Gastrocnemius medialis (tissue), 4 donors: ENCODE results near the gene CEACAM19. TPM values are rescaled to one million over a fixed set of nuclear protein-coding genes. Genes with fewer than 3 reads are reported as not detected.

Experiments used
- ATAC-seq, 2 donors: fragments of 150-250 bp; one replicate each; pipeline ENCODE4 v1.9.1; 2016
- DNase-seq, 2 donors: peaks; one replicate each; pipeline ENCODE4 v3.0.0-alpha.2; 2019
- H3K27ac ChIP-seq, 4 donors: fragments of 200-600 bp; sonication (generic); 1 replicate in 1 of 4; 2 replicates in 3 of 4; pipeline ENCODE4 v1.5.1; 2016 to 2018; ENCODE audit warnings: mild to moderate bottlenecking in 2 of 4, moderate library complexity in 1 of 4
- H3K27me3 ChIP-seq, 3 donors: fragments of 200-600 bp; sonication (generic) in 2 of 3; 1 replicate in 1 of 3; 2 replicates in 2 of 3; pipeline versions ENCODE4 v1.5.1 to v1.6.0; 2016 to 2019; ENCODE audit warnings: mild to moderate bottlenecking in 1 of 3, moderate library complexity in 1 of 3
- H3K36me3 ChIP-seq, 2 donors: fragments of 200-600 bp; sonication (generic) in 1 of 2; one replicate each; pipeline ENCODE4 v1.5.1; 2017 to 2018
- H3K4me1 ChIP-seq, 2 donors: fragments of 200-600 bp; sonication (generic) in 1 of 2; one replicate each; pipeline ENCODE4 v1.5.1; 2016 to 2017; ENCODE audit warnings: mild to moderate bottlenecking in 2 of 2
- H3K4me3 ChIP-seq, 4 donors: fragments of 200-600 bp; sonication (generic) in 3 of 4; 1 replicate in 1 of 4; 2 replicates in 3 of 4; pipeline ENCODE4 v1.5.1; 2016 to 2019; ENCODE audit warnings: mild to moderate bottlenecking in 2 of 4
- H3K9me3 ChIP-seq, 3 donors: fragments of 200-600 bp; sonication (generic) in 2 of 3; 1 replicate in 1 of 3; 2 replicates in 2 of 3; pipeline ENCODE4 v1.5.1; 2016 to 2019
- CTCF ChIP-seq, 5 experiments: fragments of 450-650 bp in 3 of 5; fragments of 200-600 bp in 2 of 5; sonication (generic) in 2 of 5; IDR thresholded peaks in 4 of 5; conservative IDR thresholded peaks in 1 of 5; 1 replicate in 4 of 5; 2 replicates in 1 of 5; pipeline ENCODE4 v1.5.1; 2016 to 2019; ENCODE audit warnings: antibody characterized with exemption in 5 of 5, mild to moderate bottlenecking in 3 of 5, moderate library complexity in 3 of 5
- POLR2A ChIP-seq, 2 donors: fragments of 450-650 bp; IDR thresholded peaks; one replicate each; pipeline ENCODE4 v1.6.1; 2017; ENCODE audit warnings: antibody characterized with exemption in 2 of 2, mild to moderate bottlenecking in 2 of 2, moderate library complexity in 2 of 2
- in situ Hi-C, 4 donors: fragments of 200-750 bp; cut with MboI; loops; one replicate each; pipeline versions ENCODE4 v1.15.0 to v1.8.0; 2017; ENCODE audit warnings: low sequenced_read_pairs in 4 of 4
- intact Hi-C: fragments of 100-400 bp; cut with DNase I; formaldehyde crosslinking; loops from one replicate; pipeline ENCODE4 v1.15.1; 2023; ENCODE audit warnings: low total_unique reads
- total RNA-seq, 4 donors: library from RNA; depleted of rRNA; stranded (reverse); fragments of >200 nt; gene quantifications; one replicate each; pipeline versions ENCODE4 v1.1.0 to v1.2.3, GENCODE V29; 2016

CEACAM19 gene
- total RNA-seq, 4 donors from 2014 or later, result 2.0 to 8.5 (median 3.7) TPM

GRCh38 chr19:44725684-44726083, 54.4 kb downstream of the CEACAM19 start:
- in situ Hi-C loops, result no loop called here
- DNase-seq (no peak), ATAC-seq (no peak)
- Histone ChIP-seq H3K36me3 (no peaks in the 10 kb centered on the region), H3K4me3 (no peak overlapping the region), H3K4me1 (peaks cover 11 to 15% of the 10 kb centered on the region in 2 donors), H3K9me3 (no peaks in the 10 kb centered on the region), H3K27me3 (no peaks in the 10 kb centered on the region), H3K27ac (no peak overlapping the region)
- TF ChIP-seq POLR2A (IDR thresholded peaks at IDR 0.05) (no peak), CTCF (IDR thresholded peaks at IDR 0.05 in 4 of 5, conservative IDR thresholded peaks at IDR 0.05 in 1 of 5) (no peak)
- intact Hi-C loops, result no loop called here

- no peak overlapping the region for H3K4me3 ChIP-seq
- H3K27ac ChIP-seq, result no peak overlapping the region
- no peaks in the 10 kb centered on the region for H3K27me3 ChIP-seq
- DNase-seq (no peak), ATAC-seq (no peak)
- TF ChIP-seq POLR2A (IDR thresholded peaks at IDR 0.05) (no peak), CTCF (IDR thresholded peaks at IDR 0.05 in 4 of 5, conservative IDR thresholded peaks at IDR 0.05 in 1 of 5) (no peak)
- H3K9me3 ChIP-seq, result no peaks in the 10 kb centered on the region
- in situ Hi-C loops, result no loop called here
- intact Hi-C loops, result no loop called here
- peaks cover 11 to 15% of the 10 kb centered on the region in 2 donors for H3K4me1 ChIP-seq
- H3K36me3 ChIP-seq, result no peaks in the 10 kb centered on the region
Measured at GRCh38 chr19:44726465-44726864, 55.2 kb downstream of the CEACAM19 start.

GRCh38 chr19:44728178-44728577, 56.9 kb downstream of the CEACAM19 start:
- in situ Hi-C loops (no loop called here), intact Hi-C loops (no loop called here)
- TF ChIP-seq CTCF (IDR thresholded peaks at IDR 0.05 in 4 of 5, conservative IDR thresholded peaks at IDR 0.05 in 1 of 5) (no peak), POLR2A (IDR thresholded peaks at IDR 0.05) (no peak)
- ATAC-seq (no peak), DNase-seq (no peak)
- Histone ChIP-seq H3K4me1 (peaks cover 11 to 15% of the 10 kb centered on the region in 2 donors), H3K27me3 (no peaks in the 10 kb centered on the region), H3K27ac (no peak overlapping the region), H3K4me3 (no peak overlapping the region), H3K9me3 (no peaks in the 10 kb centered on the region), H3K36me3 (no peaks in the 10 kb centered on the region)

- Histone ChIP-seq H3K4me1 (peaks cover 4 to 7% of the 10 kb centered on the region in 2 donors), H3K9me3 (no peaks in the 10 kb centered on the region), H3K36me3 (no peaks in the 10 kb centered on the region), H3K27ac (no peak overlapping the region), H3K4me3 (no peak overlapping the region), H3K27me3 (no peaks in the 10 kb centered on the region)
- DNase-seq (no peak), ATAC-seq (no peak)
- in situ Hi-C loops (no loop called here), intact Hi-C loops (no loop called here)
- TF ChIP-seq CTCF (IDR thresholded peaks at IDR 0.05 in 4 of 5, conservative IDR thresholded peaks at IDR 0.05 in 1 of 5) (no peak), POLR2A (IDR thresholded peaks at IDR 0.05) (no peak)
Measured at GRCh38 chr19:44729516-44730033, 58.3 kb downstream of the CEACAM19 start.

- intact Hi-C loops, result no loop called here
Measured at GRCh38 chr19:44731081-44731480, 59.8 kb downstream of the CEACAM19 start.

More at GRCh38 chr19:44731081-44731480, 59.8 kb downstream of the CEACAM19 start:
- Histone ChIP-seq H3K4me1 (no peaks in the 10 kb centered on the region), H3K4me3 (no peak overlapping the region), H3K9me3 (no peaks in the 10 kb centered on the region), H3K27me3 (no peaks in the 10 kb centered on the region), H3K27ac (no peak overlapping the region), H3K36me3 (no peaks in the 10 kb centered on the region)
- in situ Hi-C loops, result no loop called here
- ATAC-seq, result no peak
- no peak for DNase-seq
- no peak for TF ChIP-seq CTCF (IDR thresholded peaks at IDR 0.05 in 4 of 5, conservative IDR thresholded peaks at IDR 0.05 in 1 of 5)
- no peak for TF ChIP-seq POLR2A (IDR thresholded peaks at IDR 0.05)
